ENCODE results near the gene THRSP. TPM values are rescaled to one million over a fixed set of nuclear protein-coding genes. Genes with fewer than 3 reads are reported as not detected.

THRSP gene
- total and polyA plus RNA-seq, 2 experiments from 2014 or later = not detected

DNA sequence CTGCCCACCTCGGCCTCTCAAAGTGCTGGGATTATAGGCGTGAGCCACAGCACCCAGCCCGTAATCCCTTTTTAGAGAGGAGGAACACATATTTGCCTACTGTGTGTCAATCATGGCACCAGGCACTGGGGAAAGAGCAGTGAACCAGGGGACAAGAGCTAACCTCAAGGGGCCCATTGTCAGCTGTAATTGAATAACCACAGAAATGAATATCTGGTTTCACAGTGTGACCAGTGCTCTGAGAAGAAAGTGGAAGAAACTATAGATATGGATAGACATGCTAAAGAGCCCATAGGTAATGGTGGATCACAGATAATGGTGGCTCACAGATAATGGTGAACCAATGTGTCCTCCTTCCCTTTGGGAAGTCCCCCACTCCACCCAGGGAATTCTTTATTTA lies 32.0 kb upstream of the THRSP start (continued):
- TF ChIP-seq, protein P1, sequence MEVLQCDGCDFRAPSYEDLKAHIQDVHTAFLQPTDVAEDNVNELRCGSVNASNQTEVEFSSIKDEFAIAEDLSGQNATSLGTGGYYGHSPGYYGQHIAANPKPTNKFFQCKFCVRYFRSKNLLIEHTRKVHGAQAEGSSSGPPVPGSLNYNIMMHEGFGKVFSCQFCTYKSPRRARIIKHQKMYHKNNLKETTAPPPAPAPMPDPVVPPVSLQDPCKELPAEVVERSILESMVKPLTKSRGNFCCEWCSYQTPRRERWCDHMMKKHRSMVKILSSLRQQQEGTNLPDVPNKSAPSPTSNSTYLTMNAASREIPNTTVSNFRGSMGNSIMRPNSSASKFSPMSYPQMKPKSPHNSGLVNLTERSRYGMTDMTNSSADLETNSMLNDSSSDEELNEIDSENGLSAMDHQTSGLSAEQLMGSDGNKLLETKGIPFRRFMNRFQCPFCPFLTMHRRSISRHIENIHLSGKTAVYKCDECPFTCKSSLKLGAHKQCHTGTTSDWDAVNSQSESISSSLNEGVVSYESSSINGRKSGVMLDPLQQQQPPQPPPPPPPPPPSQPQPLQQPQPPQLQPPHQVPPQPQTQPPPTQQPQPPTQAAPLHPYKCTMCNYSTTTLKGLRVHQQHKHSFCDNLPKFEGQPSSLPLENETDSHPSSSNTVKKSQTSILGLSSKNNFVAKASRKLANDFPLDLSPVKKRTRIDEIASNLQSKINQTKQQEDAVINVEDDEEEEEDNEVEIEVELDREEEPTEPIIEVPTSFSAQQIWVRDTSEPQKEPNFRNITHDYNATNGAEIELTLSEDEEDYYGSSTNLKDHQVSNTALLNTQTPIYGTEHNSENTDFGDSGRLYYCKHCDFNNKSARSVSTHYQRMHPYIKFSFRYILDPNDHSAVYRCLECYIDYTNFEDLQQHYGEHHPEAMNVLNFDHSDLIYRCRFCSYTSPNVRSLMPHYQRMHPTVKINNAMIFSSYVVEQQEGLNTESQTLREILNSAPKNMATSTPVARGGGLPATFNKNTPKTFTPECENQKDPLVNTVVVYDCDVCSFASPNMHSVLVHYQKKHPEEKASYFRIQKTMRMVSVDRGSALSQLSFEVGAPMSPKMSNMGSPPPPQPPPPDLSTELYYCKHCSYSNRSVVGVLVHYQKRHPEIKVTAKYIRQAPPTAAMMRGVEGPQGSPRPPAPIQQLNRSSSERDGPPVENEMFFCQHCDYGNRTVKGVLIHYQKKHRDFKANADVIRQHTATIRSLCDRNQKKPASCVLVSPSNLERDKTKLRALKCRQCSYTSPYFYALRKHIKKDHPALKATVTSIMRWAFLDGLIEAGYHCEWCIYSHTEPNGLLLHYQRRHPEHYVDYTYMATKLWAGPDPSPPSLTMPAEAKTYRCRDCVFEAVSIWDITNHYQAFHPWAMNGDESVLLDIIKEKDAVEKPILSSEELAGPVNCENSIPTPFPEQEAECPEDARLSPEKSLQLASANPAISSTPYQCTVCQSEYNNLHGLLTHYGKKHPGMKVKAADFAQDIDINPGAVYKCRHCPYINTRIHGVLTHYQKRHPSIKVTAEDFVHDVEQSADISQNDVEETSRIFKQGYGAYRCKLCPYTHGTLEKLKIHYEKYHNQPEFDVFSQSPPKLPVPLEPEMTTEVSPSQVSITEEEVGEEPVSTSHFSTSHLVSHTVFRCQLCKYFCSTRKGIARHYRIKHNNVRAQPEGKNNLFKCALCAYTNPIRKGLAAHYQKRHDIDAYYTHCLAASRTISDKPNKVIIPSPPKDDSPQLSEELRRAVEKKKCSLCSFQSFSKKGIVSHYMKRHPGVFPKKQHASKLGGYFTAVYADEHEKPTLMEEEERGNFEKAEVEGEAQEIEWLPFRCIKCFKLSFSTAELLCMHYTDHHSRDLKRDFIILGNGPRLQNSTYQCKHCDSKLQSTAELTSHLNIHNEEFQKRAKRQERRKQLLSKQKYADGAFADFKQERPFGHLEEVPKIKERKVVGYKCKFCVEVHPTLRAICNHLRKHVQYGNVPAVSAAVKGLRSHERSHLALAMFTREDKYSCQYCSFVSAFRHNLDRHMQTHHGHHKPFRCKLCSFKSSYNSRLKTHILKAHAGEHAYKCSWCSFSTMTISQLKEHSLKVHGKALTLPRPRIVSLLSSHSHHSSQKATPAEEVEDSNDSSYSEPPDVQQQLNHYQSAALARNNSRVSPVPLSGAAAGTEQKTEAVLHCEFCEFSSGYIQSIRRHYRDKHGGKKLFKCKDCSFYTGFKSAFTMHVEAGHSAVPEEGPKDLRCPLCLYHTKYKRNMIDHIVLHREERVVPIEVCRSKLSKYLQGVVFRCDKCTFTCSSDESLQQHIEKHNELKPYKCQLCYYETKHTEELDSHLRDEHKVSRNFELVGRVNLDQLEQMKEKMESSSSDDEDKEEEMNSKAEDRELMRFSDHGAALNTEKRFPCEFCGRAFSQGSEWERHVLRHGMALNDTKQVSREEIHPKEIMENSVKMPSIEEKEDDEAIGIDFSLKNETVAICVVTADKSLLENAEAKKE (CRISPR knock-in tag; IDR thresholded peaks at IDR 0.05) = no peak
- TF ChIP-seq ZNF114 (CRISPR knock-in tag; IDR thresholded peaks at IDR 0.05) = no peak
- TF ChIP-seq ZNF331 (CRISPR knock-in tag; IDR thresholded peaks at IDR 0.05; ENCODE audit: low read depth) = no peak
- no peak for TF ChIP-seq POLR2AphosphoS5 (IDR thresholded peaks at IDR 0.05; ENCODE audit: low read depth)
- TF ChIP-seq EZH2 (IDR thresholded peaks at IDR 0.05; ENCODE audit: low read depth, unreplicated experiment) = no peak

DNA sequence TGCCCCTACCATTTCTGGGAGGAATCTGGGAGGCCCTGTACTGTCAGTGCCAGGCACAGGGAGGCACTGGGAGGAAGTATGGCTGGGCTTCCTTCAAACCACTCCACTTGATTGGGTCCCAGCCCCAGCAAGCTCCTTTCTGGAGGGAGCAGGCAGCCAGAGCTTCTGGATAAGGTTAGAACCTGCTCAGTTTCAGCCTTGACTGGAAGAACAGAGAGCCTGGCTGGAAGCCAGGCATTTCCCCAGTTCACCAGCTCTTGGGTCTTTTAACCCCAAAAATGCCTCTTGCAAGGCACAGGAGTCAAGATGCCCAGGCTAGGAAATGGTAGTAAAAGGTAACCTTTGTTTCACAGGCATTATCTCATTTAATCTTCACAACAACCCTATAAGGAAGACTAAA lies 31.6 kb upstream of the THRSP start:
- no peak overlapping the region for H3K4me3 Mint-ChIP-seq
- Histone ChIP-seq H3F3A (replicated peaks; ENCODE audit: low read depth) (no peaks in the 10 kb centered on the region), H3K4me1 (ENCODE audit: insufficient read depth) (no peaks in the 10 kb centered on the region), H3K27me3 (ENCODE audit: insufficient read depth) (no peaks in the 10 kb centered on the region), H3K4me2 (no peak overlapping the region), H3K27ac (ENCODE audit: low read depth) (no peak overlapping the region), H3K36me3 (ENCODE audit: insufficient read depth) (no peaks in the 10 kb centered on the region), H3K9me2 (ENCODE audit: insufficient read depth) (no peaks in the 10 kb centered on the region), H4K20me1 (replicated peaks; ENCODE audit: insufficient read depth) (no peaks in the 10 kb centered on the region), H3K79me2 (replicated peaks; ENCODE audit: insufficient read depth) (no peaks in the 10 kb centered on the region), H3K4me3 (no peak overlapping the region), H2AFZ (no peak overlapping the region)
- ATAC-seq (no peak), DNase-seq (ENCODE audit: low spot score) (no peak)
- H3K9me3 Mint-ChIP-seq = peaks cover 5% of the 10 kb centered on the region; the same call in 1 of the 3 replicates
- no peak overlapping the region for H3K27ac Mint-ChIP-seq
- H3K36me3 Mint-ChIP-seq (ENCODE audit: low read depth) = no peaks in the 10 kb centered on the region
- peaks cover 8% of the 10 kb centered on the region; the same call in 1 of the 3 replicates for H3K4me1 Mint-ChIP-seq
- H3K27me3 Mint-ChIP-seq (ENCODE audit: insufficient read depth, low read depth, poor library complexity) = no peaks in the 10 kb centered on the region
- TF ChIP-seq, protein P2, sequence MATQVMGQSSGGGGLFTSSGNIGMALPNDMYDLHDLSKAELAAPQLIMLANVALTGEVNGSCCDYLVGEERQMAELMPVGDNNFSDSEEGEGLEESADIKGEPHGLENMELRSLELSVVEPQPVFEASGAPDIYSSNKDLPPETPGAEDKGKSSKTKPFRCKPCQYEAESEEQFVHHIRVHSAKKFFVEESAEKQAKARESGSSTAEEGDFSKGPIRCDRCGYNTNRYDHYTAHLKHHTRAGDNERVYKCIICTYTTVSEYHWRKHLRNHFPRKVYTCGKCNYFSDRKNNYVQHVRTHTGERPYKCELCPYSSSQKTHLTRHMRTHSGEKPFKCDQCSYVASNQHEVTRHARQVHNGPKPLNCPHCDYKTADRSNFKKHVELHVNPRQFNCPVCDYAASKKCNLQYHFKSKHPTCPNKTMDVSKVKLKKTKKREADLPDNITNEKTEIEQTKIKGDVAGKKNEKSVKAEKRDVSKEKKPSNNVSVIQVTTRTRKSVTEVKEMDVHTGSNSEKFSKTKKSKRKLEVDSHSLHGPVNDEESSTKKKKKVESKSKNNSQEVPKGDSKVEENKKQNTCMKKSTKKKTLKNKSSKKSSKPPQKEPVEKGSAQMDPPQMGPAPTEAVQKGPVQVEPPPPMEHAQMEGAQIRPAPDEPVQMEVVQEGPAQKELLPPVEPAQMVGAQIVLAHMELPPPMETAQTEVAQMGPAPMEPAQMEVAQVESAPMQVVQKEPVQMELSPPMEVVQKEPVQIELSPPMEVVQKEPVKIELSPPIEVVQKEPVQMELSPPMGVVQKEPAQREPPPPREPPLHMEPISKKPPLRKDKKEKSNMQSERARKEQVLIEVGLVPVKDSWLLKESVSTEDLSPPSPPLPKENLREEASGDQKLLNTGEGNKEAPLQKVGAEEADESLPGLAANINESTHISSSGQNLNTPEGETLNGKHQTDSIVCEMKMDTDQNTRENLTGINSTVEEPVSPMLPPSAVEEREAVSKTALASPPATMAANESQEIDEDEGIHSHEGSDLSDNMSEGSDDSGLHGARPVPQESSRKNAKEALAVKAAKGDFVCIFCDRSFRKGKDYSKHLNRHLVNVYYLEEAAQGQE (IDR thresholded peaks at IDR 0.05; ENCODE audit: unreplicated experiment) = no peak
- TF ChIP-seq POLR2AphosphoS5 (IDR thresholded peaks at IDR 0.05; ENCODE audit: low read depth) (no peak), NANOG (IDR thresholded peaks at IDR 0.05; ENCODE audit: borderline replicate concordance) (no peak), EZH2 (IDR thresholded peaks at IDR 0.05; ENCODE audit: low read depth, unreplicated experiment) (no peak), STAT1 (IDR thresholded peaks at IDR 0.05; ENCODE audit: unreplicated experiment) (no peak)
- TF ChIP-seq, protein P3, sequence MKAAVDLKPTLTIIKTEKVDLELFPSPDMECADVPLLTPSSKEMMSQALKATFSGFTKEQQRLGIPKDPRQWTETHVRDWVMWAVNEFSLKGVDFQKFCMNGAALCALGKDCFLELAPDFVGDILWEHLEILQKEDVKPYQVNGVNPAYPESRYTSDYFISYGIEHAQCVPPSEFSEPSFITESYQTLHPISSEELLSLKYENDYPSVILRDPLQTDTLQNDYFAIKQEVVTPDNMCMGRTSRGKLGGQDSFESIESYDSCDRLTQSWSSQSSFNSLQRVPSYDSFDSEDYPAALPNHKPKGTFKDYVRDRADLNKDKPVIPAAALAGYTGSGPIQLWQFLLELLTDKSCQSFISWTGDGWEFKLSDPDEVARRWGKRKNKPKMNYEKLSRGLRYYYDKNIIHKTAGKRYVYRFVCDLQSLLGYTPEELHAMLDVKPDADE (IDR thresholded peaks at IDR 0.05) = no peak
- TF ChIP-seq, protein P4, sequence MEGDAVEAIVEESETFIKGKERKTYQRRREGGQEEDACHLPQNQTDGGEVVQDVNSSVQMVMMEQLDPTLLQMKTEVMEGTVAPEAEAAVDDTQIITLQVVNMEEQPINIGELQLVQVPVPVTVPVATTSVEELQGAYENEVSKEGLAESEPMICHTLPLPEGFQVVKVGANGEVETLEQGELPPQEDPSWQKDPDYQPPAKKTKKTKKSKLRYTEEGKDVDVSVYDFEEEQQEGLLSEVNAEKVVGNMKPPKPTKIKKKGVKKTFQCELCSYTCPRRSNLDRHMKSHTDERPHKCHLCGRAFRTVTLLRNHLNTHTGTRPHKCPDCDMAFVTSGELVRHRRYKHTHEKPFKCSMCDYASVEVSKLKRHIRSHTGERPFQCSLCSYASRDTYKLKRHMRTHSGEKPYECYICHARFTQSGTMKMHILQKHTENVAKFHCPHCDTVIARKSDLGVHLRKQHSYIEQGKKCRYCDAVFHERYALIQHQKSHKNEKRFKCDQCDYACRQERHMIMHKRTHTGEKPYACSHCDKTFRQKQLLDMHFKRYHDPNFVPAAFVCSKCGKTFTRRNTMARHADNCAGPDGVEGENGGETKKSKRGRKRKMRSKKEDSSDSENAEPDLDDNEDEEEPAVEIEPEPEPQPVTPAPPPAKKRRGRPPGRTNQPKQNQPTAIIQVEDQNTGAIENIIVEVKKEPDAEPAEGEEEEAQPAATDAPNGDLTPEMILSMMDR (conservative IDR thresholded peaks at IDR 0.05; ENCODE audit: low read depth in 2 of 2) = no peak
